Measurements from ENCODE around the gene RIPK1.

The RIPK1 gene

DNA sequence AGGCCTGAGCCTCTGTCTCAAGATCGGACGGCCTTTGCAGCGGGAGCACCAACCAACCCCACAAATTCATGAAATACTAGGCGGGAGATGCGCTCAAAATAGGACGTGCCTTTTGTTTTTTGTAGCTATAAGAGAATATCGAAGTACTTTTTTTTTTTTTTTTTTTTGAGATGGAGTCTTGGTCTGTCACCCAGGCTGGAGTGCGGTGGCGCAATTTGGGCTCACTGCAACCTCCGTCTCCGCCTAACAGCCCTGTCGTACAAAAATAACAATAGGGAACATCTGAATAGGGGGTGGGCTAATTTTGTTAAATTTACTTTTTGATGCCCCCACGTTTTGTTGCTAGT lies 94.9 kb downstream of the RIPK1 start:
- no peak for DNase-seq (ENCODE audit: low read depth)

DNA sequence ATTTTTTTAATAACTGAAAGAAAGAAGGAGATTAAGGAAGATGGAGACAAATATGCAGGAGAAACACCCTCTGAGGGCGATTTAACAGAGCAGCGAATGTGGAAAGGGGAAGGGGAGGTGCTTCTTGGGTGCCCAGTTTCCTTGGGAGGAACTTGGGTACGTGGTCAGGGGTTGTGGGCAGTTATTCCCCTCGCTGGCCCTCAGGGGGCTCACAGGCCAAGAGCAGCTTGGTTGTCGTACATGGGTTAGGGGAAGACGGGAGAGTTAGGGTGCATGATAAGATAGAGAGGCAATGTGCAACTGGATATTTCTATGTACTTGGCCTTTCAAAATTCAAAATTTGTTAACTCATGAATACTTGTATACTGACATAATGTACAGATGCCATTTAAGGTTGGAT lies 96.1 kb downstream of the RIPK1 start:
- no peak for DNase-seq (ENCODE audit: low read depth)

Measured in T-helper 22 cell (primary cell).